ENCODE data around the gene LEP. TPM values are rescaled to one million over a fixed set of nuclear protein-coding genes. Genes with fewer than 3 reads are reported as not detected.

LEP gene
- total and polyA plus RNA-seq, 2 of the 8 experiments (the other 6 are each of a cell fraction or from before 2014, with no cell fraction given): not detected

- TF ChIP-seq, protein P1, sequence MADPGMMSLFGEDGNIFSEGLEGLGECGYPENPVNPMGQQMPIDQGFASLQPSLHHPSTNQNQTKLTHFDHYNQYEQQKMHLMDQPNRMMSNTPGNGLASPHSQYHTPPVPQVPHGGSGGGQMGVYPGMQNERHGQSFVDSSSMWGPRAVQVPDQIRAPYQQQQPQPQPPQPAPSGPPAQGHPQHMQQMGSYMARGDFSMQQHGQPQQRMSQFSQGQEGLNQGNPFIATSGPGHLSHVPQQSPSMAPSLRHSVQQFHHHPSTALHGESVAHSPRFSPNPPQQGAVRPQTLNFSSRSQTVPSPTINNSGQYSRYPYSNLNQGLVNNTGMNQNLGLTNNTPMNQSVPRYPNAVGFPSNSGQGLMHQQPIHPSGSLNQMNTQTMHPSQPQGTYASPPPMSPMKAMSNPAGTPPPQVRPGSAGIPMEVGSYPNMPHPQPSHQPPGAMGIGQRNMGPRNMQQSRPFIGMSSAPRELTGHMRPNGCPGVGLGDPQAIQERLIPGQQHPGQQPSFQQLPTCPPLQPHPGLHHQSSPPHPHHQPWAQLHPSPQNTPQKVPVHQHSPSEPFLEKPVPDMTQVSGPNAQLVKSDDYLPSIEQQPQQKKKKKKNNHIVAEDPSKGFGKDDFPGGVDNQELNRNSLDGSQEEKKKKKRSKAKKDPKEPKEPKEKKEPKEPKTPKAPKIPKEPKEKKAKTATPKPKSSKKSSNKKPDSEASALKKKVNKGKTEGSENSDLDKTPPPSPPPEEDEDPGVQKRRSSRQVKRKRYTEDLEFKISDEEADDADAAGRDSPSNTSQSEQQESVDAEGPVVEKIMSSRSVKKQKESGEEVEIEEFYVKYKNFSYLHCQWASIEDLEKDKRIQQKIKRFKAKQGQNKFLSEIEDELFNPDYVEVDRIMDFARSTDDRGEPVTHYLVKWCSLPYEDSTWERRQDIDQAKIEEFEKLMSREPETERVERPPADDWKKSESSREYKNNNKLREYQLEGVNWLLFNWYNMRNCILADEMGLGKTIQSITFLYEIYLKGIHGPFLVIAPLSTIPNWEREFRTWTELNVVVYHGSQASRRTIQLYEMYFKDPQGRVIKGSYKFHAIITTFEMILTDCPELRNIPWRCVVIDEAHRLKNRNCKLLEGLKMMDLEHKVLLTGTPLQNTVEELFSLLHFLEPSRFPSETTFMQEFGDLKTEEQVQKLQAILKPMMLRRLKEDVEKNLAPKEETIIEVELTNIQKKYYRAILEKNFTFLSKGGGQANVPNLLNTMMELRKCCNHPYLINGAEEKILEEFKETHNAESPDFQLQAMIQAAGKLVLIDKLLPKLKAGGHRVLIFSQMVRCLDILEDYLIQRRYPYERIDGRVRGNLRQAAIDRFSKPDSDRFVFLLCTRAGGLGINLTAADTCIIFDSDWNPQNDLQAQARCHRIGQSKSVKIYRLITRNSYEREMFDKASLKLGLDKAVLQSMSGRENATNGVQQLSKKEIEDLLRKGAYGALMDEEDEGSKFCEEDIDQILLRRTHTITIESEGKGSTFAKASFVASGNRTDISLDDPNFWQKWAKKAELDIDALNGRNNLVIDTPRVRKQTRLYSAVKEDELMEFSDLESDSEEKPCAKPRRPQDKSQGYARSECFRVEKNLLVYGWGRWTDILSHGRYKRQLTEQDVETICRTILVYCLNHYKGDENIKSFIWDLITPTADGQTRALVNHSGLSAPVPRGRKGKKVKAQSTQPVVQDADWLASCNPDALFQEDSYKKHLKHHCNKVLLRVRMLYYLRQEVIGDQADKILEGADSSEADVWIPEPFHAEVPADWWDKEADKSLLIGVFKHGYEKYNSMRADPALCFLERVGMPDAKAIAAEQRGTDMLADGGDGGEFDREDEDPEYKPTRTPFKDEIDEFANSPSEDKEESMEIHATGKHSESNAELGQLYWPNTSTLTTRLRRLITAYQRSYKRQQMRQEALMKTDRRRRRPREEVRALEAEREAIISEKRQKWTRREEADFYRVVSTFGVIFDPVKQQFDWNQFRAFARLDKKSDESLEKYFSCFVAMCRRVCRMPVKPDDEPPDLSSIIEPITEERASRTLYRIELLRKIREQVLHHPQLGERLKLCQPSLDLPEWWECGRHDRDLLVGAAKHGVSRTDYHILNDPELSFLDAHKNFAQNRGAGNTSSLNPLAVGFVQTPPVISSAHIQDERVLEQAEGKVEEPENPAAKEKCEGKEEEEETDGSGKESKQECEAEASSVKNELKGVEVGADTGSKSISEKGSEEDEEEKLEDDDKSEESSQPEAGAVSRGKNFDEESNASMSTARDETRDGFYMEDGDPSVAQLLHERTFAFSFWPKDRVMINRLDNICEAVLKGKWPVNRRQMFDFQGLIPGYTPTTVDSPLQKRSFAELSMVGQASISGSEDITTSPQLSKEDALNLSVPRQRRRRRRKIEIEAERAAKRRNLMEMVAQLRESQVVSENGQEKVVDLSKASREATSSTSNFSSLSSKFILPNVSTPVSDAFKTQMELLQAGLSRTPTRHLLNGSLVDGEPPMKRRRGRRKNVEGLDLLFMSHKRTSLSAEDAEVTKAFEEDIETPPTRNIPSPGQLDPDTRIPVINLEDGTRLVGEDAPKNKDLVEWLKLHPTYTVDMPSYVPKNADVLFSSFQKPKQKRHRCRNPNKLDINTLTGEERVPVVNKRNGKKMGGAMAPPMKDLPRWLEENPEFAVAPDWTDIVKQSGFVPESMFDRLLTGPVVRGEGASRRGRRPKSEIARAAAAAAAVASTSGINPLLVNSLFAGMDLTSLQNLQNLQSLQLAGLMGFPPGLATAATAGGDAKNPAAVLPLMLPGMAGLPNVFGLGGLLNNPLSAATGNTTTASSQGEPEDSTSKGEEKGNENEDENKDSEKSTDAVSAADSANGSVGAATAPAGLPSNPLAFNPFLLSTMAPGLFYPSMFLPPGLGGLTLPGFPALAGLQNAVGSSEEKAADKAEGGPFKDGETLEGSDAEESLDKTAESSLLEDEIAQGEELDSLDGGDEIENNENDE (IDR thresholded peaks at IDR 0.05; ENCODE audit: insufficient replicate concordance, low read length): no peak
- TF ChIP-seq MAFK (IDR thresholded peaks at IDR 0.05; ENCODE audit: low read depth, low read length) (no peak), TEAD4 (IDR thresholded peaks at IDR 0.05; ENCODE audit: low read depth, low read length) (no peak), TAF1 (IDR thresholded peaks at IDR 0.05; ENCODE audit: low read depth, low read length) (peak; percentile 37), NANOG (IDR thresholded peaks at IDR 0.05; ENCODE audit: insufficient read depth, low read depth, low read length, poor library complexity, severe bottlenecking) (no peak), CTBP2 (IDR thresholded peaks at IDR 0.05; ENCODE audit: borderline replicate concordance, insufficient read depth, insufficient read length, low read length) (no peak), HDAC2 (IDR thresholded peaks at IDR 0.05; ENCODE audit: borderline replicate concordance in 1 of 2, low read depth in 2 of 2, low read length in 2 of 2) (no peak), POU5F1 (IDR thresholded peaks at IDR 0.05; ENCODE audit: low read depth, low read length) (no peak), SP2 (IDR thresholded peaks at IDR 0.05; ENCODE audit: low read length) (no peak), POLR2AphosphoS5 (IDR thresholded peaks at IDR 0.05; ENCODE audit: low read depth, low read length) (peak; percentile 21; the same call in 1 of the 2 replicates), BRCA1 (IDR thresholded peaks at IDR 0.05; ENCODE audit: low read depth, low read length) (no peak)
Measured at GRCh38 chr7:128266883-128267594, 26.0 kb downstream of the LEP start (continued).
